OCI-LY1 (cell line): ENCODE data around the gene HPSE2.

ENCODE experiments used
- H2AFZ ChIP-seq: fragments of 200-600 bp; sonication (generic), shearing (Covaris generic); 2 replicates; pipeline ENCODE4 v1.6.0; 2014; ENCODE audit warnings: antibody characterized with exemption, mild to moderate bottlenecking, low read length
- H3F3A ChIP-seq: fragments of 200-600 bp; sonication (generic), shearing (Covaris generic); 2 replicates; pipeline ENCODE4 v1.6.0; 2014; ENCODE audit warnings: mild to moderate bottlenecking, antibody characterized with exemption, low read length, moderate library complexity; ENCODE audit not compliant: insufficient read depth
- H3K27ac ChIP-seq: fragments of 200-600 bp; sonication (generic); 2 replicates; pipeline ENCODE4 v1.5.1; 2014; ENCODE audit warnings: low read length, mixed run types, mild to moderate bottlenecking, low read depth; ENCODE audit not compliant: poor library complexity, severe bottlenecking
- H3K27me3 ChIP-seq: fragments of 200-600 bp; sonication (generic); 2 replicates; pipeline ENCODE4 v1.6.0; 2014; ENCODE audit warnings: antibody characterized with exemption, mild to moderate bottlenecking, low read length, moderate library complexity; ENCODE audit not compliant: insufficient read depth
- H3K36me3 ChIP-seq: fragments of 200-600 bp; sonication (generic); 2 replicates; pipeline ENCODE4 v1.6.1; 2014; ENCODE audit warnings: mild to moderate bottlenecking, antibody characterized with exemption, low read length, moderate library complexity, mixed read lengths; ENCODE audit not compliant: insufficient read depth
- H3K4me1 ChIP-seq: fragments of 200-600 bp; sonication (generic); 2 replicates; pipeline ENCODE4 v1.5.1; 2014; ENCODE audit warnings: mild to moderate bottlenecking, low read length, moderate library complexity; ENCODE audit not compliant: insufficient read depth, severe bottlenecking
- H3K4me2 ChIP-seq: fragments of 200-600 bp; sonication (generic), shearing (Covaris generic); 2 replicates; pipeline ENCODE4 v1.6.1; 2014; ENCODE audit warnings: low read length
- H3K4me3 ChIP-seq: fragments of 200-600 bp; sonication (generic); 2 replicates; pipeline ENCODE4 v1.5.1; 2014; ENCODE audit warnings: low read length, low read depth, mild to moderate bottlenecking, mixed read lengths; ENCODE audit not compliant: poor library complexity, severe bottlenecking
- H3K79me2 ChIP-seq: fragments of 200-600 bp; shearing (Covaris generic); 2 replicates; pipeline ENCODE4 v1.6.1; 2016; ENCODE audit warnings: mixed run types, low read length, mixed read lengths; ENCODE audit not compliant: insufficient read depth
- H3K9ac ChIP-seq: fragments of 200-600 bp; sonication (generic), shearing (Covaris generic); 2 replicates; pipeline ENCODE4 v1.6.1; 2014; ENCODE audit warnings: mild to moderate bottlenecking, low read length, mixed read lengths
- H3K9me2 ChIP-seq: fragments of 200-600 bp; sonication (generic), shearing (Covaris generic); 2 replicates; pipeline ENCODE4 v1.6.1; 2014; ENCODE audit warnings: low read depth, mild to moderate bottlenecking, low read length, mixed read lengths
- H3K9me3 ChIP-seq: fragments of 200-600 bp; shearing (Covaris generic); 2 replicates; pipeline ENCODE4 v1.6.1; 2014; ENCODE audit warnings: low read length, mixed read lengths
- H4K20me1 ChIP-seq: fragments of 200-600 bp; sonication (generic), shearing (Covaris generic); 2 replicates; pipeline ENCODE4 v1.6.0; 2016; ENCODE audit warnings: mild to moderate bottlenecking, low read length; ENCODE audit not compliant: insufficient read depth
- EZH2 ChIP-seq: fragments of 200-600 bp; sonication (generic), shearing (Covaris generic); IDR thresholded peaks from 2 replicates; pipeline ENCODE4 v1.8.0; 2017; ENCODE audit warnings: borderline replicate concordance, mixed run types, mild to moderate bottlenecking, antibody characterized with exemption, low read length, moderate library complexity, mixed read lengths
- TF ChIP-seq, protein P1 (sequence below): fragments of 200-600 bp; sonication (generic), shearing (Covaris generic); IDR thresholded peaks from 2 replicates; pipeline ENCODE4 v1.5.1; 2017; ENCODE audit warnings: mild to moderate bottlenecking, antibody characterized with exemption, low read length, moderate library complexity, mixed read lengths

HPSE2 gene

DNA sequence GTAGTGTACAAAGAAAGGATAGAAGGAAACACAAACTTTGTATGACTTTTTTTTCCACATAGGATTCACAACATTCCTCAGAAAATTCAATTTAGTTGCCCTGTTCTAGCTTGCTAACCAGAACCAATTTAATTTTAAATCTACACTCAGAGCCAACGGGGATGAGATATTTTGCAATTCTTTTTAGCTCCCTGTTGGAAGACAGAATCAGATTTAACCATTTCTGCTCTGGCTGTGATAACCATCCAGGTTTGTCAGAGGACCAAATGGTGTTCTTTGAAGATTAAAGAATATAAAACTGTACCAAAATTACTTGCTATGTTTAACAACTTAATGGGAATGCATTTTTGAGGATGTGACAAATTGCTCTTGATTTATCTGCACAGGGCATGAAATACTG, 319.7 kb downstream of the HPSE2 start:
- H3K27ac ChIP-seq, result no peak overlapping the region
- H3K9me2 ChIP-seq, result no peaks in the 10 kb centered on the region
- no peaks in the 10 kb centered on the region for H3K27me3 ChIP-seq
- no peaks in the 10 kb centered on the region for H3K36me3 ChIP-seq
- no peaks in the 10 kb centered on the region for H3K9me3 ChIP-seq
- TF ChIP-seq, protein P1, sequence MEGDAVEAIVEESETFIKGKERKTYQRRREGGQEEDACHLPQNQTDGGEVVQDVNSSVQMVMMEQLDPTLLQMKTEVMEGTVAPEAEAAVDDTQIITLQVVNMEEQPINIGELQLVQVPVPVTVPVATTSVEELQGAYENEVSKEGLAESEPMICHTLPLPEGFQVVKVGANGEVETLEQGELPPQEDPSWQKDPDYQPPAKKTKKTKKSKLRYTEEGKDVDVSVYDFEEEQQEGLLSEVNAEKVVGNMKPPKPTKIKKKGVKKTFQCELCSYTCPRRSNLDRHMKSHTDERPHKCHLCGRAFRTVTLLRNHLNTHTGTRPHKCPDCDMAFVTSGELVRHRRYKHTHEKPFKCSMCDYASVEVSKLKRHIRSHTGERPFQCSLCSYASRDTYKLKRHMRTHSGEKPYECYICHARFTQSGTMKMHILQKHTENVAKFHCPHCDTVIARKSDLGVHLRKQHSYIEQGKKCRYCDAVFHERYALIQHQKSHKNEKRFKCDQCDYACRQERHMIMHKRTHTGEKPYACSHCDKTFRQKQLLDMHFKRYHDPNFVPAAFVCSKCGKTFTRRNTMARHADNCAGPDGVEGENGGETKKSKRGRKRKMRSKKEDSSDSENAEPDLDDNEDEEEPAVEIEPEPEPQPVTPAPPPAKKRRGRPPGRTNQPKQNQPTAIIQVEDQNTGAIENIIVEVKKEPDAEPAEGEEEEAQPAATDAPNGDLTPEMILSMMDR, result no peak
- TF ChIP-seq EZH2, result no peak
- no peak overlapping the region for H3K9ac ChIP-seq
- no peak overlapping the region for H3K4me2 ChIP-seq
- H3K4me3 ChIP-seq, result no peak overlapping the region
- H3K4me1 ChIP-seq, result no peaks in the 10 kb centered on the region
- no peaks in the 10 kb centered on the region for H4K20me1 ChIP-seq
- H2AFZ ChIP-seq, result no peak overlapping the region
- no peaks in the 10 kb centered on the region for H3K79me2 ChIP-seq
- no peaks in the 10 kb centered on the region for H3F3A ChIP-seq

DNA sequence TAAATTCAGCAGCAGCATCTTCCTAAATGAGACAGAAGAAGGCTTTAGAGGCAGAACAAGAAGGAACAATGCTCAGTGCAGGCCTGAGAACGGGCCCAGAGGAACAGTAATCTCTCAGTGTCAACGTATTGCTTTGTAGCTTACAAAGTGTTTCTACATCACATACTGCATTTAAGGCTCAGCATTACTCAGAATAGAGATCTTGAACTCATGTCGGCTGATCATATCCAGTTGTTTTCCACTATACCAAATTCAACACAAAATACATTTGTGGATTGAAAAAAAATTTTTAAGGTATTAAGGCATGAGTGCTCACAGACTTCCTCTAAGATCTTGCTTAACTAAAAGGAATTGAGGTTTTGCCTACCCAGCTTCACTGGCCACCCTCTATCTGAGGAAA, 325.1 kb downstream of the HPSE2 start:
- Histone ChIP-seq H3K4me2 (no peak overlapping the region), H3K27ac (no peak overlapping the region), H3K27me3 (no peaks in the 10 kb centered on the region), H3F3A (no peaks in the 10 kb centered on the region), H3K4me3 (no peak overlapping the region), H3K9ac (no peak overlapping the region), H3K9me2 (no peaks in the 10 kb centered on the region), H3K4me1 (no peaks in the 10 kb centered on the region), H3K79me2 (no peaks in the 10 kb centered on the region), H3K9me3 (no peaks in the 10 kb centered on the region), H3K36me3 (no peaks in the 10 kb centered on the region), H4K20me1 (no peaks in the 10 kb centered on the region), H2AFZ (no peak overlapping the region)
- TF ChIP-seq, protein P1, result no peak
- TF ChIP-seq EZH2, result no peak

DNA sequence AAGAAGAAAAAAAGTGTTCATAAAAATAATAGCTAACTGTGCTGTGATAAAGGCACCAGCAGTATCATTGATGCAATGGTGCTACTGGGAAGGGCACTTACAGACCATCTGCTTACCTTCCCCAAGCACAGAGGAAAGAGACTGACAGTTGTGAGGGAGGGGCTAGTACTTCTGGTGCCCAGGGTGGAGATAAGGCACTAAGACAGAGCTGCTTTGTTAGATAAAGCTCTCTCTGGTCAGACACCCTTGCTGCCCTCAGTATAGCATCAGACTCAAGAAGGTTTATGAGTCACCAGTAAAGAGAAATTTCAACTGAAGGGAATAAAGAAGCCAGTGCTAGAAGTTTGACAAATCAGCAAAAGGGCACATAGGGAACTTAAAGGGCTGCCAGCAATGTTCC, 325.6 kb downstream of the HPSE2 start:
- Histone ChIP-seq H3K9me2 (no peaks in the 10 kb centered on the region), H3K9me3 (no peaks in the 10 kb centered on the region), H3K79me2 (no peaks in the 10 kb centered on the region), H3K9ac (no peak overlapping the region), H3K4me1 (no peaks in the 10 kb centered on the region), H3K27ac (no peak overlapping the region), H3K4me3 (no peak overlapping the region), H3K4me2 (no peak overlapping the region), H2AFZ (no peak overlapping the region), H3K36me3 (no peaks in the 10 kb centered on the region), H3K27me3 (no peaks in the 10 kb centered on the region), H4K20me1 (no peaks in the 10 kb centered on the region), H3F3A (no peaks in the 10 kb centered on the region)
- TF ChIP-seq EZH2, result no peak
- TF ChIP-seq, protein P1, result no peak
